GM21529 (cell line): ENCODE results near the gene MBD2.

ENCODE experiments used
- ATAC-seq: cut with Tn5 transposase; IDR thresholded peaks from one replicate; pipeline ENCODE4 v1.9.1; 2021; ENCODE audit not compliant: unreplicated experiment

The MBD2 gene

GRCh38 chr18:54202851-54203250, 21.6 kb downstream of the MBD2 start:
- ATAC-seq: no peak

DNA sequence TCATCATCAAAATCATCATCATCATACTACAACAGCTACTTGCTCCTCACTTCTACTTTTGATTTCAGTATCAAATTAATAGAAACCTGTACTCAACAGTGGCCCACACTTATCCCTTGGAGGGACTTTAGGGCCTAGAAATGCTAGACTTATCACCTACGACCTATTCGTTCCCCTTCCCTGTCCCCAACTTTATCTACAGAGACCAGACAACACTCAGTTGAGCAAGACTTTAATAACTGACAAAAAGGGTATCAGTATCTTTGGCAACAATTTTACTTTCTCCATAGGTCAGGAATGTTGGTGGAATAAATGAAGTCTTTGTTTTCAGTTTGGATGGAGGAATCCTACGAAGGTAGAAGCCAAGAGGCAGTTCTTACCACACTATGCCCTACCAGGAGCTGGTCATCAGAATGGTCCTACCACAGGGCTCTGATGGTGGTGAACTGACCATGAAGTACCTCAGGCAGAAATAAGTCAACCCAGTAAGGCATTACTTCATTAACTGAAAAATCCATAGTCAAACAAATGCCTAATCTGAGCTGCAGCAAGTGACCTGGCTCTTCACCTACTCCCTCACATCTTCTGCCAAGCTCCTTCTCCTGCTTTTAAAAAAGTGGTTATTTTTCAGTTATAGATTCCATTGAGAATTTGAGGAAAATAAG, 26.6 kb downstream of the MBD2 start:
- no peak for ATAC-seq

DNA sequence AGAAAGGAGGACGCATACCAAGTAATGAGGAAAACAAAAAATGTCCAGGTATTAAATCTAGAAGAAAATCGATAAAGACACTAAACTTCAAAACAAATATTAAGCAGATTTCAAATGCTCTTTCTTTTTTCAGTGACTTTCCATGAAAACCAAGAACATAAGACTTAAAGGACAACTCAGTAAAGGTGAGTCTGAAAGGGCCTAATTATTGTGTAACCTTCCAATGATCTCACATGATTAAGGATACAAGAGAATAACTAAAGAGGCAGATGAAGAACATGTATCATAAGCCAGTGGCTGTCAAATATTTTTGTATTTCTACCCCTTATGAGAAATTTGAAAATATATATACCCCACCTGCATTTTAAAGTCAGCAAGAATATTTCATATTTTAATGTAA, 30.7 kb downstream of the MBD2 start:
- ATAC-seq: no peak

DNA sequence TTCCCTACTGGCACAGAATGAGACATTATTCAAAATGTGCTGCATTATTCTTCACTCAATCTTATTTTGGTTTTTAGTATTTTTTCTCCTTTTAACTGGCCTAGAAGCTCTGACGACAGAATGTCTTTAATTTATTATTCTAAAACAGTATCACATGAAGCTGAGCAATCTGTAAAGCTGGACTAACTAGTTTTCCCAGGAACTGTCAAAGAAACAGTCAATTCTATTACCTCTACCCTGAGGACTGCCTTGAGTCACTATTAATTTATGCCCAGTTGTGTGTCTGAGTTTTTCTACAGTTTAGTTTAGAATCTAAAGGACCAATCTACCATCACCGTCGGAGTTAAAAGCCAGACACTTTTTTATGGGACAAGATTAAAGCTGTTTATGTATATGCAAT, 31.6 kb downstream of the MBD2 start:
- ATAC-seq: no peak

- ATAC-seq: no peak
These were observed 32.1 kb downstream of the MBD2 start for GRCh38 chr18:54192415-54192814.

- no peak for ATAC-seq
These were observed 33.1 kb downstream of the MBD2 start for GRCh38 chr18:54191352-54191751.

- ATAC-seq: no peak
These were observed 37.1 kb downstream of the MBD2 start for GRCh38 chr18:54187372-54187771.

DNA sequence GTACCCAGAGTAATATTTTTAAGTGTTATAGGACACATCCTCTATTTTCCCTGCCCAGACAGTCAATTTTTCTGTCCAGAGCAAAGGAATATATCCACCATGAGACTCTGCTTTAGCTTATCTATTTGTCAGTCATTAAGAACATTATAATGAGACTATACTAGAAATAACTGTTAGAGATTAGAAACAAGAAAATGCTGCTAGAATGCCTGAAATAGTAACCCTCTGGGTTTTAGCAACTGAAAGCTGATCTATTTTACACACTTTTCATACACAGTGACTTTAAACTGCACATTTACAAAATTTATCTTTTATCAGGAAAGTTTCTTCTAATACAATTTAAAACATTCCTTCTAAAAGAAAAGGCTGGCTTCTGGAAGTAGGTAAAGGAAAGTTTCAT, 39.6 kb downstream of the MBD2 start:
- ATAC-seq: peak; percentile 52

- ATAC-seq: no peak
These were observed 41.1 kb downstream of the MBD2 start for GRCh38 chr18:54183390-54183789.

GRCh38 chr18:54181856-54182602, 42.4 kb downstream of the MBD2 start:
- ATAC-seq: peak; percentile 62

DNA sequence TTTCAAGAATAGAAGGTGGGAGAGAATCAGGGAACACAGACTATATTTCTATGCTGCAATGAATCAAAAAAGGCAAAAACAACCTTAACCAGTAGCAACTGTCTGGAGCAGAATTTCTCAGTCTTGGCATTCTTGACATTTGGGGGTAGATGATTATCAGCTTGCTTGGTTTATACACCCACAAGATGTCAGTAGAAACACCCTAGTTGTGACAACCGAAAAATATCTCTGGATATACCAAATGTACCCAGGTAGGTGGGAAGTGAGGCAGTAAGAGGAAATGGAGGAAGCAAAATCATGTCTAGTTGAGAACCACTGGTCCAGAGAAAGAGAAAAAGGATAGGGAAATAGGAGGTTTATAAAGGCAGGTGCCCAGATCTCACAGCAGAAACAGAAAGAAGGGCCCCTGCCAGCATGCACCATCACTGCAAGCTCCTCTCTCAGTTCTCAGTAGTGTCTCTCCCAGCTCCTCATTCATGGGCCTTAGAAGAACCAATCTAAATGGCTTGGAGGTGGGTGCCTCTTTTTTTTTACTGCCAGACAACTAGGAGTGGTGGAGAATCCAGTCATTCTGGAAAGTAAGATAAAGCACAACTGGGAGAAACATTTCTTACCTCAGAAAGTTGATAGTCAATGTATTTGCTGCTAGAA, 50.4 kb downstream of the MBD2 start:
- ATAC-seq: peak; percentile 69

- ATAC-seq: no peak
These were observed 51.2 kb downstream of the MBD2 start for GRCh38 chr18:54173250-54173649.

DNA sequence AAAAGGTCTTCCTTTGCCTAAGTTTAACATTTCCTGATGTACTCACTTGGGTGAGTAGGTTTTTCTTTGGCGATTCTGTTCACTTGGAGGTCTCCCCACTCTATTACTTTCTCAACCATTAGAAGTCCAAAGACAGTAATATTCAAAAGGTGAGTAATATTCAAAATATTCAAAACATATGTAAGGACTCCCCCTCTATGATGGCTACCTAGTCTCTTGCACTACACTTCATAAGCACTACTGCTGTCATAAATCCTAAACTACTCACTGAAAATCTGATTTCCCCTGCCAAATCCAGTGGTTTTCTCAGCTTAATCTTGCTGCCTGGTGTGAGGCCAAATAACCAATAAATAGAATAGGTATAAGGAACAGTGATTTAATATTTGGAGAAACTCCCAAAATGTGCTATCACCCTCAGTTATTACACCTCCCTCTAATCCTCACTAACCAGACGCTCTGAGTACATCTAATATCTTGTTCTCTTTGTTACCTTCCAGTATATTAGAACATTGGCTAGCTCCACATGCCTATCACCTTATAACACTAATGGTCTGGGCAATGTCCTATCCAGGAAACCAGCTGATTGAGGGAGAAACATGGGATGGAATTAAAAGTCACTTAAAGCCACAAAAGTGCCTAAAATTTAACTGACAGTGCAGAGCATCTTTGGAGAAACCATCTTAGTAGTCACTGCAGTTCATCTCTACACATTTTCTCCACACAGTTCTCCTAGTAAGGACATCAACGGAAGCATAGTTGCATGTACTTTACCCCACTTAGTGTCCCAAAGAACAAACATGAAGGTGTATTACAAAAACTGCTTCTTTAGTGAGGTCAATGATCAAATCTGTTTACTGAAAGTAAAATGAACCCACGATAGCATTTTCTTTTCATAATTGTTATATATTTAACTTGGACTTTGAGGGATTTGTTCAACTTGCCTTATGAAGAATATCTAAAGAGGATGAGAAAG, 54.8 kb downstream of the MBD2 start:
- ATAC-seq: no peak

DNA sequence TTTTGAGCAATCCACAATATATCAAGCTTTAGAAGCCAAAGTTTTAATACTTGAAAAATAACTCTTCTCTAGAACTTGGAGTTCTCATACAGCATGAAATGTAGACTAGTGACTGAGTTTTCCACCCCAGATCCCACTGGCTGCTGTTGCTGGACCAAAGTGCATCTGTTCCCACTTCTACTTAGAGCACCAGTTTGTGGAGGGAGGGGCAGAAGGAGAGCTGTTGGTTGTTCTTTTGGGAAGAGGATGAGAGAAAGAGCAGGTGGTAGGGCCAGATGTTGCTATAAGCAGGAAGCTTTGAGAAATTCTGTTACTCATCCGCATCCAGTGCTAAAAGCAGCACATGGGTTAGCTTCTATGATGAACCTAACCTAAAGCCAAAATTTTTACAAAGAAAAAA, 59.0 kb downstream of the MBD2 start:
- ATAC-seq: no peak

DNA sequence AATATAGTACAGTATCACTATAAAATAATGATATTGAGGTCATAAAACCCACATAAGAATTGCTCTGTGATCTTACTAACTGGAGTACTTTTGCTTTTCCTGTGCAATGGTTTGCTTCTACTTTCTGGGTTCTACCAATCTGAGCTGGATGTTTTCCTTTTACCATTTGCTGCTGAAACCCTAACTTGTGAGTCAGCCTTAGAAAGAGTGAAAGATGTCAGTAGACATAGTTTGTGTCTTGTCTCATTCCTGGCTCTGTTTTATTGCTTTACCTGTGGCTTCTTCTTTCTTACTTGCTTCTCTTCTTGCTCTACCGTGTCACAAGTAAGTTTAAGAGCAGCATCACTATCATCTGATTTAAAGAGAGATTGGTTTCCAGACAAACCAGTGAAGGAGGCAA, 61.0 kb downstream of the MBD2 start:
- ATAC-seq: no peak

GRCh38 chr18:54162431-54162830, 62.0 kb downstream of the MBD2 start:
- no peak for ATAC-seq

- no peak for ATAC-seq
These were observed 63.2 kb downstream of the MBD2 start for GRCh38 chr18:54161267-54161666.

DNA sequence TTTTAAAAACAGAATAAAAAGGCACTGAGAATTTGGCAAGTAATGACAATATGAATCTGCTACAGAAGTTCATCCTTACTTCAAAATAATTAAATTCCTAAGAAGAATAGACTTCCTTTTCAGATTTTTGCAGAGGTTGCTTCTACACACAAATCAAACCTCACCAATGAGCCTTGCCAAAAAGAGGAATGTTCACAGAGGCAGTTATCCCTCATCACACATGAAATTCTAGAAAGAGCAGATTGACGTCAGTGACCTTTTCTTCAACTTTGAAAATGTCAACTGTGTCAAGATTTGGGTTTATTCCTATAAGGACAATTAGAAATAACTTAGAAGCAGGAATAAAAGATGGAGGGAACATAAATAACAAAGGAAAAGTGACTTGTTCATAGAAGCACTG, 64.6 kb downstream of the MBD2 start:
- ATAC-seq: no peak

GRCh38 chr18:54157646-54158385, 66.7 kb downstream of the MBD2 start:
- ATAC-seq: no peak

GRCh38 chr18:54155412-54155811, 69.1 kb downstream of the MBD2 start:
- no peak for ATAC-seq
